IMR-90 (cell line): Measurements from ENCODE around the gene PAAF1. TPM values are rescaled to one million over a fixed set of nuclear protein-coding genes. Genes with fewer than 3 reads are reported as not detected.
"Not testable (repeated sequence)": the region's sequence is repeated elsewhere in the genome, so short reads cannot be mapped to it uniquely, and the experiment has no call there.

Source experiments
- ATAC-seq: fragments of 200-7000 bp; cut with Tn5 transposase; 2 replicates; pipeline ENCODE4 v1.9.1; 2020; ENCODE audit warnings: low read depth, mild to moderate bottlenecking, moderate library complexity
- BruUV-seq: library from RNA; stranded (reverse); fragments of 400-500 nt; replicated peaks from 2 replicates; lab custom pipeline; 2021; lab: Mats Ljungman, UMichigan
- CTCF ChIA-PET: fragments of 300-600 bp; formaldehyde crosslinking; extraction: SDS; loops from one replicate; lab custom pipeline; 2021; ENCODE audit warnings: antibody characterized with exemption; lab: Yijun Ruan, JAX
- POLR2A ChIA-PET: fragments of 300-600 bp; sonication (Branson Sonifier 250); formaldehyde crosslinking; loops from one replicate; lab custom pipeline; 2022; ENCODE audit warnings: antibody characterized with exemption; ENCODE audit not compliant: unreplicated experiment; lab: Charles Lee
- DNase-seq: peaks from one replicate; pipeline ENCODE4 v3.0.0; 2013
- H2AFZ ChIP-seq: replicated peaks from 2 replicates; pipeline ENCODE3; 2013; ENCODE audit warnings: low read length, mild to moderate bottlenecking; ENCODE audit not compliant: poor library complexity
- H2AK5ac ChIP-seq: 2 replicates; pipeline ENCODE4 v1.6.1; 2013; ENCODE audit warnings: low read depth, low read length, inconsistent platforms
- H2AK9ac ChIP-seq: replicated peaks from 2 replicates; pipeline ENCODE3; 2013; ENCODE audit warnings: mild to moderate bottlenecking, low read depth, low read length, moderate library complexity; ENCODE audit not compliant: poor library complexity
- H2BK120ac ChIP-seq: 2 replicates; pipeline ENCODE4 v1.6.1; 2013; ENCODE audit warnings: low read depth, low read length, inconsistent platforms
- H2BK15ac ChIP-seq: 3 replicates; pipeline ENCODE4 v1.6.1; 2013; ENCODE audit warnings: low read depth, low read length, inconsistent platforms
- H2BK20ac ChIP-seq: 2 replicates; pipeline ENCODE4 v1.6.1; 2013; ENCODE audit warnings: low read depth, mild to moderate bottlenecking, inconsistent platforms, low read length, moderate library complexity
- H2BK5ac ChIP-seq: 2 replicates; pipeline ENCODE4 v1.6.1; 2013; ENCODE audit warnings: mild to moderate bottlenecking, low read depth, low read length, inconsistent platforms; ENCODE audit not compliant: poor library complexity, severe bottlenecking
- H3K14ac ChIP-seq: replicated peaks from 2 replicates; pipeline ENCODE4 v1.6.1; 2013; ENCODE audit warnings: low read depth, low read length, inconsistent platforms
- H3K18ac ChIP-seq: 2 replicates; pipeline ENCODE4 v1.6.1; 2013; ENCODE audit warnings: low read depth, low read length, control low read depth
- H3K23ac ChIP-seq: 2 replicates; pipeline ENCODE4 v1.6.1; 2013; ENCODE audit warnings: low read depth, low read length, inconsistent platforms
- H3K27ac ChIP-seq: 2 replicates; pipeline ENCODE4 v1.5.1; 2013; ENCODE audit warnings: mild to moderate bottlenecking, control low read depth, low read length; ENCODE audit not compliant: insufficient read depth
- H3K27me3 ChIP-seq: 2 replicates; pipeline ENCODE4 v1.6.1; 2013; ENCODE audit warnings: low read length; ENCODE audit not compliant: control insufficient read depth, insufficient read depth
- H3K36me3 ChIP-seq: 2 replicates; pipeline ENCODE4 v1.6.1; 2013; ENCODE audit warnings: low read length, mixed read lengths; ENCODE audit not compliant: control insufficient read depth, insufficient read depth
- H3K4ac ChIP-seq: 2 replicates; pipeline ENCODE4 v1.6.1; 2013; ENCODE audit warnings: low read depth, low read length, inconsistent platforms
- H3K4me1 ChIP-seq: 2 replicates; pipeline ENCODE4 v1.6.1; 2013; ENCODE audit warnings: low read length, mixed read lengths; ENCODE audit not compliant: control insufficient read depth, insufficient read depth
- H3K4me2 ChIP-seq: 2 replicates; pipeline ENCODE4 v1.6.1; 2013; ENCODE audit warnings: low read depth, mild to moderate bottlenecking, control low read depth, low read length, moderate library complexity
- H3K4me3 ChIP-seq: 2 replicates; pipeline ENCODE4 v1.5.1; 2013; ENCODE audit warnings: low read depth, mild to moderate bottlenecking, control low read depth, low read length, moderate library complexity; ENCODE audit not compliant: insufficient read depth
- H3K56ac ChIP-seq: 2 replicates; pipeline ENCODE4 v1.6.1; 2013; ENCODE audit warnings: low read length, inconsistent platforms; ENCODE audit not compliant: insufficient read depth; ENCODE audit errors: extremely low read depth
- H3K79me1 ChIP-seq, 2 experiments: 2 replicates each; pipeline ENCODE4 v1.6.1; 2013; ENCODE audit warnings: low read length in 2 of 2, inconsistent platforms in 1 of 2, low read depth in 1 of 2
- H3K9ac ChIP-seq: 2 replicates; pipeline ENCODE4 v1.6.1; 2013; ENCODE audit warnings: low read depth, low read length, control low read depth
- H3K9me1 ChIP-seq: 2 replicates; pipeline ENCODE4 v1.6.1; 2013; ENCODE audit warnings: low read length, inconsistent platforms; ENCODE audit not compliant: insufficient read depth
- H3K9me3 ChIP-seq: 2 replicates; pipeline ENCODE4 v1.6.1; 2013; ENCODE audit warnings: low read length; ENCODE audit not compliant: control insufficient read depth, insufficient read depth
- H4K20me1 ChIP-seq: 2 replicates; pipeline ENCODE4 v1.6.1; 2013; ENCODE audit warnings: low read length, inconsistent platforms; ENCODE audit not compliant: insufficient read depth
- H4K5ac ChIP-seq: 2 replicates; pipeline ENCODE4 v1.6.1; 2013; ENCODE audit warnings: mild to moderate bottlenecking, low read depth, low read length, control low read depth
- H4K8ac ChIP-seq, 2 experiments: 2 replicates each; pipeline ENCODE4 v1.6.1; 2013; ENCODE audit warnings: low read depth in 2 of 2, low read length in 2 of 2, control low read depth in 1 of 2, inconsistent platforms in 1 of 2
- H4K91ac ChIP-seq: 2 replicates; pipeline ENCODE4 v1.6.1; 2013; ENCODE audit warnings: low read depth, low read length, inconsistent platforms; ENCODE audit not compliant: insufficient read depth
- BHLHE40 ChIP-seq: fragments of 150-350 bp; IDR thresholded peaks from 2 replicates; pipeline ENCODE4 v1.6.1; 2016; ENCODE audit warnings: mild to moderate bottlenecking, low read depth, low read length
- CHD1 ChIP-seq: IDR thresholded peaks from 2 replicates; pipeline ENCODE4 v1.6.1; 2012; ENCODE audit warnings: low read depth, low read length, improper control_type of control experiment
- MAFK ChIP-seq: IDR thresholded peaks from 2 replicates; pipeline ENCODE4 v1.6.1; 2012; ENCODE audit warnings: low read depth, low read length, improper control_type of control experiment
- MAZ ChIP-seq: IDR thresholded peaks from 2 replicates; pipeline ENCODE4 v1.6.1; 2012; ENCODE audit warnings: low read depth, mild to moderate bottlenecking, low read length, improper control_type of control experiment, moderate library complexity, borderline replicate concordance
- MXI1 ChIP-seq: IDR thresholded peaks from 2 replicates; pipeline ENCODE4 v1.6.1; 2012; ENCODE audit warnings: low read depth, mild to moderate bottlenecking, low read length, moderate library complexity, borderline replicate concordance
- NFE2L2 ChIP-seq: fragments of 150-350 bp; IDR thresholded peaks from 2 replicates; pipeline ENCODE4 v1.6.1; 2016; ENCODE audit warnings: low read depth, mild to moderate bottlenecking, low read length
- RAD21 ChIP-seq: IDR thresholded peaks from 2 replicates; pipeline ENCODE4 v1.6.1; 2012; ENCODE audit warnings: low read length, improper control_type of control experiment
- SMC3 ChIP-seq: fragments of 150-350 bp; IDR thresholded peaks from 2 replicates; pipeline ENCODE4 v1.6.1; 2016; ENCODE audit warnings: low read depth, mild to moderate bottlenecking, antibody characterized with exemption, low read length, moderate library complexity
- WGBS, 2 experiments: methylation state at CpG; one replicate each; pipeline versions ENCODE4 v1.1.5 to v1.1.7; 2013; ENCODE audit warnings: missing lambda C conversion rate in 2 of 2; ENCODE audit not compliant: insufficient read length in 1 of 2; ENCODE audit errors: extremely low coverage in 2 of 2; 5-methylcytosine and 5-hydroxymethylcytosine counted together
- dilution Hi-C: fragments of 300-500 bp; cut with HindIII; formaldehyde crosslinking; loops from one replicate; pipeline ENCODE4 v1.14.3; 2018; ENCODE audit warnings: low sequenced_read_pairs; ENCODE audit not compliant: unreplicated experiment
- in situ Hi-C: fragments of 300-500 bp; cut with MboI; formaldehyde crosslinking; loops from 3 replicates; pipeline ENCODE4 v1.14.3; 2019; ENCODE audit warnings: low sequenced_read_pairs, inconsistent platforms, mixed read lengths
- intact Hi-C: fragments of 100-400 bp; cut with micrococcal nuclease; formaldehyde crosslinking; loops from 2 replicates; pipeline ENCODE4 v1.10.0; 2022
- polyA plus RNA-seq, 3 experiments: library from polyadenylated mRNA; depleted of rRNA; stranded (reverse); fragments of >200 nt; gene quantifications; 2 replicates each; pipeline ENCODE4 v1.2.3, GENCODE V29; 2012; ENCODE audit warnings: low replicate concordance in 1 of 3
- total RNA-seq: library from RNA; depleted of rRNA; stranded (reverse); fragments of >200 nt; gene quantifications from 2 replicates; pipeline ENCODE4 v1.2.3, GENCODE V29; 2012

PAAF1 gene
- total and polyA plus RNA-seq, 2 of the 4 experiments (the other 2 are of a cell fraction) = 15.1 to 16.4 TPM

GRCh38 chr11:73932781-73933180 is 56.0 kb downstream of the PAAF1 start:
- ChIA-PET POLR2A (no interaction called here), CTCF (no interaction called here)
- Histone ChIP-seq H4K91ac (no peak overlapping the region), H2BK5ac (no peak overlapping the region), H3K56ac (no peak overlapping the region), H3K36me3 (peaks cover 9% of the 10 kb centered on the region), H3K9me3 (no peaks in the 10 kb centered on the region), H4K5ac (no peak overlapping the region), H3K23ac (no peak overlapping the region), H3K27me3 (no peaks in the 10 kb centered on the region), H3K79me1 (no peaks in the 10 kb centered on the region), H3K4me2 (no peak overlapping the region), H3K9me1 (no peaks in the 10 kb centered on the region), H2BK20ac (no peak overlapping the region), H3K18ac (no peak overlapping the region), H4K20me1 (no peaks in the 10 kb centered on the region), H3K4ac (no peak overlapping the region), H2BK15ac (no peak overlapping the region), H3K27ac (no peak overlapping the region), H3K14ac (no peak overlapping the region), H3K4me3 (no peak overlapping the region), H2BK120ac (no peak overlapping the region), H4K8ac (no peak overlapping the region), H2AK5ac (no peak overlapping the region), H3K9ac (no peak overlapping the region), H2AFZ (no peak overlapping the region), H2AK9ac (no peak overlapping the region), H3K4me1 (no peaks in the 10 kb centered on the region)
- BruUV-seq = no TSS peak
- dilution Hi-C loops = no loop called here
- intact Hi-C loops = loop anchor here (5.0 kb wide), 1 partner anchor 530 kb away; no protein-coding TSS in a partner anchor
- no CpG with 5 or more reads among the region's 7 CpGs for WGBS, 2 experiments
- DNase-seq (no peak), ATAC-seq (no peak)
- TF ChIP-seq CHD1 (no peak), MAFK (no peak), SMC3 (no peak), NFE2L2 (no peak), MAZ (no peak), MXI1 (no peak), BHLHE40 (no peak), RAD21 (no peak)
- in situ Hi-C loops = loop anchor here (10.0 kb wide), 1 partner anchor 308 kb away; no protein-coding TSS in a partner anchor

DNA sequence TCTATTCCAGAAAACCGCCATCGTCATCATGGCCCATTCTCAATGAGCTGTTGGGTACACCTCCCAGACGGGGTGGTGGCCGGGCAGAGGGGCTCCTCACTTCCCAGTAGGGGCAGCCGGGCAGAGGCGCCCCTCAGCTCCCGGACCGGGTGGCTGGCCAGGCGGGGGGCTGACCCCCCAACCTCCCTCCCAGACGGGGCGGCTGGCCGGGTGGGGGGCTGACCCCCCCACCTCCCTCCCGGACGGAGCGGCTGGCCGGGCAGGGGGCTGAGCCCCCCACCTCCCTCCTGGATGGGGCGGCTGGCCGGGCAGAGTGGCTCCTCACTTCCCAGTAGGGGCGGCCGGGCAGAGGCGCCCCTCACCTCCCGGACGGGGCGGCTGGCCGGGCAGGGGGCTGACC is 59.2 kb downstream of the PAAF1 start:
- H2BK5ac ChIP-seq, dilution Hi-C loops, H4K8ac ChIP-seq, H2AK9ac ChIP-seq, H4K5ac ChIP-seq, H3K56ac ChIP-seq, H3K9me1 ChIP-seq, H4K91ac ChIP-seq, H3K9me3 ChIP-seq, H2AFZ ChIP-seq, H3K14ac ChIP-seq, H3K23ac ChIP-seq, POLR2A ChIA-PET, ATAC-seq, H3K18ac ChIP-seq, H3K9ac ChIP-seq, H3K4me2 ChIP-seq, BruUV-seq, H3K79me1 ChIP-seq, H2AK5ac ChIP-seq, H3K27me3 ChIP-seq, H2BK20ac ChIP-seq, DNase-seq, H3K4ac ChIP-seq, H3K4me3 ChIP-seq, CTCF ChIA-PET, H4K20me1 ChIP-seq, H2BK120ac ChIP-seq, H3K36me3 ChIP-seq, H3K27ac ChIP-seq, intact Hi-C loops, H3K4me1 ChIP-seq, H2BK15ac ChIP-seq: not testable (repeated sequence)
- WGBS, 2 experiments = no CpG with 5 or more reads among the region's 25 CpGs
- in situ Hi-C loops = loop anchor here (10.0 kb wide), 1 partner anchor 311 kb away; no protein-coding TSS in a partner anchor
